ENCODE measurements around the gene MGAT4C. TPM values are rescaled to one million over a fixed set of nuclear protein-coding genes. Genes with fewer than 3 reads are reported as not detected.

MGAT4C gene
- total and polyA plus RNA-seq, 12 donors, result 0.20 to 12.2 (median 3.6) TPM

DNA sequence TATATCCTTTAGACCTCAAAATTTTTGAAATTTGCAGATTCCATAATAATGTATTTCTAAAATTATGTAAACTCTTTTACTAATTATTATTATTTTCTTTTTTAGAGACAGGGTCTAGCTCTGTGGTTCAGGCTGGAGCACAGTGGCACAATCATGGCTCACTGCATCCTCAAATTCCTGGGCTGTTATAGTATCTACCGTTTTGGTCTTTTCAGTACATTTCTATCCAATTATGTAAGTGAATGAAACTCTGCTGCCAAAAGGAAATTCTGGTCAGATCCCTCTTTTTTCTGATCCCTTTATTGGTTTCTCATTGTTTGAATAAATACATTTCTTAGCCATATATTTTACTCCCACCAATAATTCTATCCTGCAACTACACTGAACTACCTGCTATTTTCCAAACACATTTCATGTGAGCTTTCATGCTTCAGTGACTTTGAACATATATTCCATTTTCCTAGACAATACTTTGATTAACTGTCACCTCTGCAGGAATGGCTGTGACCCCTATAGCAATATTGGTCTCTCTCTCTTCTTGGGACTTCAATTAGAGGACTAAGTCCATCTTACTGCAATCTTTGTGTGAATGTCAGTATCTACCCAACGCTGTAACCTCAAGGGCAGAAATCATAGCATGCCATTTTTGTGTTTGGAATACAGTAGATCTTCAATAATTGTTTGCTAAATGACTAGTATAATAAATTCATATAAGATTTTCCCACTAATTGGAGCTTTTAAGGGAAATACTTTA is 198.9 kb downstream of the MGAT4C start:
- intact Hi-C loops (cut with DNase I), result no loop called here
- H3K27ac ChIP-seq, result no peak overlapping the region
- ATAC-seq (no peak), DNase-seq (no peak)
- WGBS, 2 donors, result 34 to 81% methylated on average over 2 of the region's 2 CpGs
- no peaks in the 10 kb centered on the region for H3K36me3 ChIP-seq
- peaks cover 0 to 4% (median 0%) of the 10 kb centered on the region in 11 donors for H3K9me3 ChIP-seq
- no peaks in the 10 kb centered on the region for H3K4me1 ChIP-seq
- H3K27me3 ChIP-seq, result no peaks in the 10 kb centered on the region
- H3K4me3 ChIP-seq, result no peak overlapping the region
- TF ChIP-seq, protein P1, sequence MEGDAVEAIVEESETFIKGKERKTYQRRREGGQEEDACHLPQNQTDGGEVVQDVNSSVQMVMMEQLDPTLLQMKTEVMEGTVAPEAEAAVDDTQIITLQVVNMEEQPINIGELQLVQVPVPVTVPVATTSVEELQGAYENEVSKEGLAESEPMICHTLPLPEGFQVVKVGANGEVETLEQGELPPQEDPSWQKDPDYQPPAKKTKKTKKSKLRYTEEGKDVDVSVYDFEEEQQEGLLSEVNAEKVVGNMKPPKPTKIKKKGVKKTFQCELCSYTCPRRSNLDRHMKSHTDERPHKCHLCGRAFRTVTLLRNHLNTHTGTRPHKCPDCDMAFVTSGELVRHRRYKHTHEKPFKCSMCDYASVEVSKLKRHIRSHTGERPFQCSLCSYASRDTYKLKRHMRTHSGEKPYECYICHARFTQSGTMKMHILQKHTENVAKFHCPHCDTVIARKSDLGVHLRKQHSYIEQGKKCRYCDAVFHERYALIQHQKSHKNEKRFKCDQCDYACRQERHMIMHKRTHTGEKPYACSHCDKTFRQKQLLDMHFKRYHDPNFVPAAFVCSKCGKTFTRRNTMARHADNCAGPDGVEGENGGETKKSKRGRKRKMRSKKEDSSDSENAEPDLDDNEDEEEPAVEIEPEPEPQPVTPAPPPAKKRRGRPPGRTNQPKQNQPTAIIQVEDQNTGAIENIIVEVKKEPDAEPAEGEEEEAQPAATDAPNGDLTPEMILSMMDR (IDR thresholded peaks at IDR 0.05), result no peak

- no peaks in the 10 kb centered on the region for H3K36me3 ChIP-seq
- no peaks in the 10 kb centered on the region for H3K4me1 ChIP-seq
- ATAC-seq (no peak), DNase-seq (no peak)
- WGBS, 2 donors, result 58 to 65% methylated on average over 5 of the region's 5 CpGs
- H3K27ac ChIP-seq, result no peak overlapping the region
- peaks cover 0 to 4% (median 0%) of the 10 kb centered on the region in 11 donors for H3K9me3 ChIP-seq
- intact Hi-C loops (cut with DNase I), result no loop called here
- no peaks in the 10 kb centered on the region for H3K27me3 ChIP-seq
- H3K4me3 ChIP-seq, result no peak overlapping the region
- TF ChIP-seq, protein P1 (IDR thresholded peaks at IDR 0.05), result no peak
Observed at GRCh38 chr12:86052921-86053320, 203.3 kb downstream of the MGAT4C start.

DNA sequence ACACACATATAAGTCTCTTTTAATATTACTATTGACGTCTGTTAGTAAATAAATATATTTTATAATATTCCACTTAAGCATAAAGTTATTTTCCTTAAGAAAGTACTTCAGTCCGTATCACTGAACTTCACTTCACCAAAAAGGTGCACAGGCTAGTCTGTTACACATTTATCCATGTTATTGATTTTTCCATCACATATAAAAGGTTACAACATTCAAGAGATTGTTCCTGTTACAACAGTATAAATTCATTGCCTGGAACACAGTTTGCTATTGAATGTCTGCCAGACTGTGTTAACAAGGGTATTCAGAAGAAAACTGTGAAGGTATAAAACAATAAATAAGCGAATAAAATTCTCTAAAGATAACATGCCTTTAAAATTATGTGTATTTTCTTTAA is 206.2 kb downstream of the MGAT4C start:
- no peaks in the 10 kb centered on the region for H3K36me3 ChIP-seq
- no peak overlapping the region for H3K4me3 ChIP-seq
- H3K9me3 ChIP-seq, result no peaks in the 10 kb centered on the region
- TF ChIP-seq, protein P1 (IDR thresholded peaks at IDR 0.05), result no peak
- no peaks in the 10 kb centered on the region for H3K27me3 ChIP-seq
- DNase-seq, result no peak
- intact Hi-C loops (cut with DNase I), result no loop called here
- ATAC-seq, result no peak
- no peaks in the 10 kb centered on the region for H3K4me1 ChIP-seq
- H3K27ac ChIP-seq, result no peak overlapping the region
- 80 to 88% methylated on average over 3 of the region's 3 CpGs for WGBS, 2 donors

DNA sequence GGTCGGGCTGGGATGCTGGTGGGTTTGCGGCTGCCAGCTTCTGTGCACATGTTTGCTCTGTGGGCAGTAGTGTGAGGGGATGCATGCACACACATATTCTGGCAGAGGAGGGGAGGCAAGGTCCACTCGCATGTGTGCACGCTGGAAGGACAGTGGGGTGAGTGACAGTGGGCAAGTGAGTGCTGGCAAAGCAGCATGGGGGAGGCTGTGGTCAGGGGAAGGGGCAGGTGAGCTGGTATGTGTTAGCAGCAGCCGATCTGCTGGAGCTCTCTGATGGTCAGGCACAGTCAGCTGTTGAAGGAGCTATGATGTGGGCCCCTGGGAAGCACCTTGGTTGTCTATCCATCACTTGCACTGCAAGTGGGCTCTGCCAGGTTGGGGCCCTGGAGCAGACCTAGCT is 211.8 kb downstream of the MGAT4C start:
- whole genome bisulfite sequencing, 2 donors, result 83 to 89% methylated on average over 5 of the region's 5 CpGs

More for the DNA sequence above, 211.8 kb downstream of the MGAT4C start:
- H3K36me3 ChIP-seq, result no peaks in the 10 kb centered on the region
- H3K27me3 ChIP-seq, result no peaks in the 10 kb centered on the region
- no peak for DNase-seq
- TF ChIP-seq, protein P1 (IDR thresholded peaks at IDR 0.05), result no peak
- H3K27ac ChIP-seq, result no peak overlapping the region
- intact Hi-C loops (cut with DNase I), result no loop called here
- no peak for ATAC-seq
- H3K4me3 ChIP-seq, result no peak overlapping the region
- peaks cover 0 to 23% (median 0%) of the 10 kb centered on the region in 11 donors for H3K9me3 ChIP-seq
- no peaks in the 10 kb centered on the region for H3K4me1 ChIP-seq

All from heart right ventricle (tissue), 16 donors.